HepG2 (cell line): Measurements from ENCODE around the gene CERS5.

Experiments used
- ATF1 ChIP-seq: IDR thresholded peaks from 2 replicates; pipeline ENCODE4 v1.6.1; 2016; ENCODE audit warnings: mild to moderate bottlenecking, control low read depth
- CBX2 ChIP-seq, 2 experiments: fragments of 200-600 bp in 1 of 2; sonication (generic); formaldehyde crosslinking in 1 of 2; IDR thresholded peaks; 2 replicates each; pipeline versions ENCODE4 v1.7.0 to v1.8.1; 2018 to 2022; ENCODE audit warnings: low read depth in 2 of 2, low read length in 1 of 2, mild to moderate bottlenecking in 1 of 2, missing genetic modification reagents in 1 of 2
- MAFK ChIP-seq, 2 experiments: IDR thresholded peaks in 1 of 2; conservative IDR thresholded peaks in 1 of 2; 2 replicates each; pipeline ENCODE4 v1.6.1; 2011; ENCODE audit warnings: improper control_type of control experiment in 2 of 2, low read length in 2 of 2
- RFX5 ChIP-seq: IDR thresholded peaks from 2 replicates; pipeline ENCODE4 v1.6.1; 2011; ENCODE audit warnings: low read depth, low read length, improper control_type of control experiment
- THRA ChIP-seq: sonication (generic); formaldehyde crosslinking; IDR thresholded peaks from 2 replicates; pipeline ENCODE4 v1.4.0; 2020; ENCODE audit warnings: missing genetic modification reagents, borderline replicate concordance
- TOE1 ChIP-seq: sonication (generic); formaldehyde crosslinking; IDR thresholded peaks from 2 replicates; pipeline ENCODE4 v1.4.0; 2020; ENCODE audit warnings: mild to moderate bottlenecking, missing genetic modification reagents
- USF2 ChIP-seq, 2 experiments: sonication (generic) in 1 of 2; formaldehyde crosslinking in 1 of 2; IDR thresholded peaks; 2 replicates each; pipeline versions ENCODE4 v1.5.1 to v1.6.1; 2011 to 2020; ENCODE audit warnings: borderline replicate concordance in 1 of 2, low read depth in 1 of 2, low read length in 1 of 2, mild to moderate bottlenecking in 1 of 2, missing genetic modification reagents in 1 of 2, moderate library complexity in 1 of 2
- ZC3H13 ChIP-seq: sonication (generic); formaldehyde crosslinking; IDR thresholded peaks from 2 replicates; pipeline ENCODE4 v1.8.1; 2023; ENCODE audit warnings: mild to moderate bottlenecking, missing genetic modification reagents, moderate library complexity
- ZMYM3 ChIP-seq: sonication (generic); formaldehyde crosslinking; IDR thresholded peaks from 2 replicates; pipeline ENCODE4 v1.5.1; 2020; ENCODE audit warnings: mild to moderate bottlenecking, missing genetic modification reagents
- ZNF766 ChIP-seq: sonication (generic); formaldehyde crosslinking; IDR thresholded peaks from 2 replicates; pipeline ENCODE4 v1.5.0; 2020; ENCODE audit warnings: missing genetic modification reagents, borderline replicate concordance
- TF ChIP-seq, protein P1 (sequence below): sonication (generic); formaldehyde crosslinking; IDR thresholded peaks from 2 replicates; pipeline ENCODE4 v1.5.0; 2020; ENCODE audit warnings: mild to moderate bottlenecking, missing genetic modification reagents, moderate library complexity

GRCh38 chr12:50142993-50143392 is 24.2 kb downstream of the CERS5 start:
- no peak for TF ChIP-seq ZC3H13 (CRISPR knock-in tag)
- TF ChIP-seq, protein P1, sequence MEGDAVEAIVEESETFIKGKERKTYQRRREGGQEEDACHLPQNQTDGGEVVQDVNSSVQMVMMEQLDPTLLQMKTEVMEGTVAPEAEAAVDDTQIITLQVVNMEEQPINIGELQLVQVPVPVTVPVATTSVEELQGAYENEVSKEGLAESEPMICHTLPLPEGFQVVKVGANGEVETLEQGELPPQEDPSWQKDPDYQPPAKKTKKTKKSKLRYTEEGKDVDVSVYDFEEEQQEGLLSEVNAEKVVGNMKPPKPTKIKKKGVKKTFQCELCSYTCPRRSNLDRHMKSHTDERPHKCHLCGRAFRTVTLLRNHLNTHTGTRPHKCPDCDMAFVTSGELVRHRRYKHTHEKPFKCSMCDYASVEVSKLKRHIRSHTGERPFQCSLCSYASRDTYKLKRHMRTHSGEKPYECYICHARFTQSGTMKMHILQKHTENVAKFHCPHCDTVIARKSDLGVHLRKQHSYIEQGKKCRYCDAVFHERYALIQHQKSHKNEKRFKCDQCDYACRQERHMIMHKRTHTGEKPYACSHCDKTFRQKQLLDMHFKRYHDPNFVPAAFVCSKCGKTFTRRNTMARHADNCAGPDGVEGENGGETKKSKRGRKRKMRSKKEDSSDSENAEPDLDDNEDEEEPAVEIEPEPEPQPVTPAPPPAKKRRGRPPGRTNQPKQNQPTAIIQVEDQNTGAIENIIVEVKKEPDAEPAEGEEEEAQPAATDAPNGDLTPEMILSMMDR, result no peak
- TF ChIP-seq MAFK (conservative IDR thresholded peaks at IDR 0.05 in 1 of 2, IDR thresholded peaks at IDR 0.05 in 1 of 2; ENCODE audit: low read length in 2 of 2), result no peak
- TF ChIP-seq ZMYM3 (CRISPR knock-in tag), result no peak
- TF ChIP-seq CBX2 (IDR thresholded peaks at IDR 0.05; ENCODE audit: low read depth, low read length), result no peak
- no peak for TF ChIP-seq CBX2 (CRISPR knock-in tag; IDR thresholded peaks at IDR 0.05; ENCODE audit: low read depth)
- no peak for TF ChIP-seq THRA (CRISPR knock-in tag)
- no peak for TF ChIP-seq USF2 (IDR thresholded peaks at IDR 0.05; ENCODE audit: low read depth, low read length)
- no peak for TF ChIP-seq USF2 (CRISPR knock-in tag; IDR thresholded peaks at IDR 0.05; ENCODE audit: borderline replicate concordance)
- no peak for TF ChIP-seq ZNF766 (CRISPR knock-in tag)
- no peak for TF ChIP-seq RFX5
- TF ChIP-seq ATF1, result no peak
- TF ChIP-seq TOE1, result no peak
